ENCODE results near the gene CCDC69. TPM values are rescaled to one million over a fixed set of nuclear protein-coding genes. Genes with fewer than 3 reads are reported as not detected.
"Not testable (repeated sequence)": the region's sequence is repeated elsewhere in the genome, so short reads cannot be mapped to it uniquely, and the experiment has no call there.

The CCDC69 gene
- total and polyA plus RNA-seq, 2 donors, result 30.9 to 37.9 TPM

- Histone ChIP-seq H3K36me3 (ENCODE audit: control insufficient read depth in 2 of 2, insufficient read depth in 2 of 2, low read length in 1 of 2) (peaks cover 0 to 2% of the 10 kb centered on the region in 2 donors), H3K4me1 (ENCODE audit: control insufficient read depth in 2 of 2, insufficient read depth in 2 of 2, low read length in 2 of 2) (peaks cover 0 to 20% of the 10 kb centered on the region in 2 donors), H3K27ac (ENCODE audit: low read depth in 1 of 2, low read length in 1 of 2) (no peak overlapping the region), H3K9me3 (ENCODE audit: control insufficient read depth in 2 of 2, insufficient read depth in 1 of 2, low read length in 1 of 2) (no peaks in the 10 kb centered on the region), H3K27me3 (ENCODE audit: control insufficient read depth in 2 of 2, insufficient read depth in 1 of 2, low read length in 1 of 2) (no peaks in the 10 kb centered on the region), H3K4me3 (ENCODE audit: low read length in 2 of 2) (no peak overlapping the region)
- no peak for DNase-seq (ENCODE audit: low read depth in 6 of 9, low spot score in 9 of 9)
- WGBS, result 98% methylated on average over 10 of the region's 10 CpGs
These were observed 26.6 kb upstream of the CCDC69 start for GRCh38 chr5:151250346-151251000.

GRCh38 chr5:151249281-151249680, 25.4 kb upstream of the CCDC69 start:
- no peaks in the 10 kb centered on the region for H3K9me3 ChIP-seq (ENCODE audit: control insufficient read depth in 2 of 2, insufficient read depth in 1 of 2, low read length in 1 of 2)
- H3K27ac ChIP-seq (ENCODE audit: low read depth in 1 of 2, low read length in 1 of 2), result no peak overlapping the region
- H3K4me3 ChIP-seq (ENCODE audit: low read length in 2 of 2), result no peak overlapping the region
- H3K36me3 ChIP-seq (ENCODE audit: control insufficient read depth in 2 of 2, insufficient read depth in 2 of 2, low read length in 1 of 2), result peaks cover 0 to 5% of the 10 kb centered on the region in 2 donors
- no peaks in the 10 kb centered on the region for H3K27me3 ChIP-seq (ENCODE audit: control insufficient read depth in 2 of 2, insufficient read depth in 1 of 2, low read length in 1 of 2)
- peaks cover 0 to 20% of the 10 kb centered on the region in 2 donors for H3K4me1 ChIP-seq (ENCODE audit: control insufficient read depth in 2 of 2, insufficient read depth in 2 of 2, low read length in 2 of 2)
- WGBS, result 78% methylated on average over 5 of the region's 5 CpGs
- no peak for DNase-seq (ENCODE audit: low read depth in 6 of 9, low spot score in 9 of 9)

- Histone ChIP-seq H3K27me3 (ENCODE audit: control insufficient read depth in 2 of 2, insufficient read depth in 1 of 2, low read length in 1 of 2) (no peaks in the 10 kb centered on the region), H3K9me3 (ENCODE audit: control insufficient read depth in 2 of 2, insufficient read depth in 1 of 2, low read length in 1 of 2) (no peaks in the 10 kb centered on the region), H3K4me1 (ENCODE audit: control insufficient read depth in 2 of 2, insufficient read depth in 2 of 2, low read length in 2 of 2) (peaks cover 0 to 17% of the 10 kb centered on the region in 2 donors), H3K36me3 (ENCODE audit: control insufficient read depth in 2 of 2, insufficient read depth in 2 of 2, low read length in 1 of 2) (peaks cover 0 to 9% of the 10 kb centered on the region in 2 donors), H3K4me3 (ENCODE audit: low read length in 2 of 2) (no peak overlapping the region), H3K27ac (ENCODE audit: low read depth in 1 of 2, low read length in 1 of 2) (no peak overlapping the region)
- 96% methylated on average over 2 of the region's 2 CpGs for WGBS
- no peak for DNase-seq (ENCODE audit: low read depth in 6 of 9, low spot score in 9 of 9)
These were observed 24.8 kb upstream of the CCDC69 start for GRCh38 chr5:151248651-151249050.

GRCh38 chr5:151245680-151246219, 21.9 kb upstream of the CCDC69 start:
- no peak for DNase-seq (ENCODE audit: low read depth in 6 of 9, low spot score in 9 of 9)
- 82% methylated on average over 4 of the region's 4 CpGs for WGBS
- peaks cover 0 to 14% of the 10 kb centered on the region in 2 donors for H3K36me3 ChIP-seq (ENCODE audit: control insufficient read depth in 2 of 2, insufficient read depth in 2 of 2, low read length in 1 of 2)
- no peaks in the 10 kb centered on the region for H3K9me3 ChIP-seq (ENCODE audit: control insufficient read depth in 2 of 2, insufficient read depth in 1 of 2, low read length in 1 of 2)
- H3K4me1 ChIP-seq (ENCODE audit: control insufficient read depth in 2 of 2, insufficient read depth in 2 of 2, low read length in 2 of 2), result no peaks in the 10 kb centered on the region
- H3K4me3 ChIP-seq (ENCODE audit: low read length in 2 of 2), result no peak overlapping the region
- no peaks in the 10 kb centered on the region for H3K27me3 ChIP-seq (ENCODE audit: control insufficient read depth in 2 of 2, insufficient read depth in 1 of 2, low read length in 1 of 2)
- H3K27ac ChIP-seq (ENCODE audit: low read depth in 1 of 2, low read length in 1 of 2), result no peak overlapping the region

- H3K4me1 ChIP-seq (ENCODE audit: control insufficient read depth in 2 of 2, insufficient read depth in 2 of 2, low read length in 2 of 2), result peaks cover 0 to 6% of the 10 kb centered on the region in 2 donors
- no peaks in the 10 kb centered on the region for H3K27me3 ChIP-seq (ENCODE audit: control insufficient read depth in 2 of 2, insufficient read depth in 1 of 2, low read length in 1 of 2)
- no peak for DNase-seq (ENCODE audit: low read depth in 6 of 9, low spot score in 9 of 9)
- 91% methylated on average over 3 of the region's 3 CpGs for WGBS
- no peak overlapping the region for H3K27ac ChIP-seq (ENCODE audit: low read depth in 1 of 2, low read length in 1 of 2)
- H3K9me3 ChIP-seq (ENCODE audit: control insufficient read depth in 2 of 2, insufficient read depth in 1 of 2, low read length in 1 of 2), result no peaks in the 10 kb centered on the region
- H3K4me3 ChIP-seq (ENCODE audit: low read length in 2 of 2), result no peak overlapping the region
- peaks cover 0 to 14% of the 10 kb centered on the region in 2 donors for H3K36me3 ChIP-seq (ENCODE audit: control insufficient read depth in 2 of 2, insufficient read depth in 2 of 2, low read length in 1 of 2)
These were observed 20.3 kb upstream of the CCDC69 start for GRCh38 chr5:151244206-151244605.

- Histone ChIP-seq H3K36me3 (ENCODE audit: control insufficient read depth in 2 of 2, insufficient read depth in 2 of 2, low read length in 1 of 2) (peaks cover 0 to 14% of the 10 kb centered on the region in 2 donors), H3K27ac (ENCODE audit: low read depth in 1 of 2, low read length in 1 of 2) (no peak overlapping the region), H3K4me3 (ENCODE audit: low read length in 2 of 2) (no peak overlapping the region), H3K4me1 (ENCODE audit: control insufficient read depth in 2 of 2, insufficient read depth in 2 of 2, low read length in 2 of 2) (peaks cover under 1 to 11% of the 10 kb centered on the region in 2 donors), H3K27me3 (ENCODE audit: control insufficient read depth in 2 of 2, insufficient read depth in 1 of 2, low read length in 1 of 2) (no peaks in the 10 kb centered on the region), H3K9me3 (ENCODE audit: control insufficient read depth in 2 of 2, insufficient read depth in 1 of 2, low read length in 1 of 2) (no peaks in the 10 kb centered on the region)
- 93% methylated on average over 4 of the region's 4 CpGs for WGBS
- DNase-seq (ENCODE audit: low read depth in 6 of 9, low spot score in 9 of 9), result no peak
These were observed 19.7 kb upstream of the CCDC69 start for GRCh38 chr5:151243564-151243963.

GRCh38 chr5:151243127-151243526, 19.2 kb upstream of the CCDC69 start:
- no peak for DNase-seq (ENCODE audit: low read depth in 6 of 9, low spot score in 9 of 9)
- WGBS, result 97% methylated on average over 4 of the region's 4 CpGs
- Histone ChIP-seq H3K9me3 (ENCODE audit: control insufficient read depth in 2 of 2, insufficient read depth in 1 of 2, low read length in 1 of 2) (no peaks in the 10 kb centered on the region), H3K36me3 (ENCODE audit: control insufficient read depth in 2 of 2, insufficient read depth in 2 of 2, low read length in 1 of 2) (peaks cover 0 to 14% of the 10 kb centered on the region in 2 donors), H3K27ac (ENCODE audit: low read depth in 1 of 2, low read length in 1 of 2) (no peak overlapping the region), H3K27me3 (ENCODE audit: control insufficient read depth in 2 of 2, insufficient read depth in 1 of 2, low read length in 1 of 2) (no peaks in the 10 kb centered on the region), H3K4me1 (ENCODE audit: control insufficient read depth in 2 of 2, insufficient read depth in 2 of 2, low read length in 2 of 2) (peaks cover 5 to 15% of the 10 kb centered on the region in 2 donors), H3K4me3 (ENCODE audit: low read length in 2 of 2) (no peak overlapping the region)

GRCh38 chr5:151240924-151241635, 17.2 kb upstream of the CCDC69 start:
- WGBS, result 96% methylated on average over 2 of the region's 2 CpGs

GRCh38 chr5:151240268-151240835, 16.5 kb upstream of the CCDC69 start:
- not testable (repeated sequence) for H3K27ac ChIP-seq (ENCODE audit: low read depth in 1 of 2, low read length in 1 of 2); DNase-seq (ENCODE audit: low read depth in 6 of 9, low spot score in 9 of 9); H3K9me3 ChIP-seq (ENCODE audit: control insufficient read depth in 2 of 2, insufficient read depth in 1 of 2, low read length in 1 of 2); H3K4me3 ChIP-seq (ENCODE audit: low read length in 2 of 2); H3K27me3 ChIP-seq (ENCODE audit: control insufficient read depth in 2 of 2, insufficient read depth in 1 of 2, low read length in 1 of 2)
- H3K36me3 ChIP-seq (ENCODE audit: control insufficient read depth in 2 of 2, insufficient read depth in 2 of 2, low read length in 1 of 2), result peaks cover 0 to 11% of the 10 kb centered on the region in 2 donors
- WGBS, result 98% methylated on average over 10 of the region's 10 CpGs
- H3K4me1 ChIP-seq (ENCODE audit: control insufficient read depth in 2 of 2, insufficient read depth in 2 of 2, low read length in 2 of 2), result peaks cover 5 to 19% of the 10 kb centered on the region in 2 donors

More at GRCh38 chr5:151240924-151241635, 17.2 kb upstream of the CCDC69 start:
- no peak overlapping the region for H3K4me3 ChIP-seq (ENCODE audit: low read length in 2 of 2)
- H3K36me3 ChIP-seq (ENCODE audit: control insufficient read depth in 2 of 2, insufficient read depth in 2 of 2, low read length in 1 of 2), result peaks cover 0 to 11% of the 10 kb centered on the region in 2 donors
- no peak overlapping the region for H3K27ac ChIP-seq (ENCODE audit: low read depth in 1 of 2, low read length in 1 of 2)
- DNase-seq (ENCODE audit: low read depth in 6 of 9, low spot score in 9 of 9), result no peak
- peaks cover 5 to 19% of the 10 kb centered on the region in 2 donors for H3K4me1 ChIP-seq (ENCODE audit: control insufficient read depth in 2 of 2, insufficient read depth in 2 of 2, low read length in 2 of 2)
- no peaks in the 10 kb centered on the region for H3K27me3 ChIP-seq (ENCODE audit: control insufficient read depth in 2 of 2, insufficient read depth in 1 of 2, low read length in 1 of 2)
- no peaks in the 10 kb centered on the region for H3K9me3 ChIP-seq (ENCODE audit: control insufficient read depth in 2 of 2, insufficient read depth in 1 of 2, low read length in 1 of 2)

Data from thymus (tissue), 11 donors.